ENCODE results near the gene TMEM167A. TPM values are rescaled to one million over a fixed set of nuclear protein-coding genes. Genes with fewer than 3 reads are reported as not detected.
A peak's percentile ranks its signal among the peaks of the same experiment; 100 is the strongest.
"Not testable (repeated sequence)": the region's sequence is repeated elsewhere in the genome, so short reads cannot be mapped to it uniquely, and the experiment has no call there.

Gene TMEM167A
- total RNA-seq, 6 experiments from 2014 or later = 125 to 164 (median 141) TPM

DNA sequence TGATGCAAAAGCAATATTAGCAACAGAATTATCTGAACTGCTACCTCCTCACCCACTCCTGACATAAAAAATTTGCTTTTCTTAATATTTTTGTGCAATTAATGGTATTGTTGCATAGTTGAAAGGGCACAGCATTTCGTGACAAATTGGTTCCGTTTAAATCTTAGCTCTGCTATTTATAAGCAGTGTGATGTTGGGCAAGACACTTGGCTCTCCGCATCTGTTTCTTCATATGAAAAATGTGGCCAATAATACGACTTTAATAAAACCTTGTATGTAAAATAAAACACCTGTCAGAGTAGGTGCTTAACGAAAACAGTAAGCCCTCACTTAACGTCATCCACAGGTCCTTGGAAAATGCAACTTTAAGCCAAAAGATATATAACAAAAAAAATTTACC lies 4.2 kb downstream of the TMEM167A start:
- no peak for DNase-seq
- H3K4me3 Mint-ChIP-seq = no peak overlapping the region
- H3K27ac Mint-ChIP-seq = no peak overlapping the region
- TF ChIP-seq, protein P1, sequence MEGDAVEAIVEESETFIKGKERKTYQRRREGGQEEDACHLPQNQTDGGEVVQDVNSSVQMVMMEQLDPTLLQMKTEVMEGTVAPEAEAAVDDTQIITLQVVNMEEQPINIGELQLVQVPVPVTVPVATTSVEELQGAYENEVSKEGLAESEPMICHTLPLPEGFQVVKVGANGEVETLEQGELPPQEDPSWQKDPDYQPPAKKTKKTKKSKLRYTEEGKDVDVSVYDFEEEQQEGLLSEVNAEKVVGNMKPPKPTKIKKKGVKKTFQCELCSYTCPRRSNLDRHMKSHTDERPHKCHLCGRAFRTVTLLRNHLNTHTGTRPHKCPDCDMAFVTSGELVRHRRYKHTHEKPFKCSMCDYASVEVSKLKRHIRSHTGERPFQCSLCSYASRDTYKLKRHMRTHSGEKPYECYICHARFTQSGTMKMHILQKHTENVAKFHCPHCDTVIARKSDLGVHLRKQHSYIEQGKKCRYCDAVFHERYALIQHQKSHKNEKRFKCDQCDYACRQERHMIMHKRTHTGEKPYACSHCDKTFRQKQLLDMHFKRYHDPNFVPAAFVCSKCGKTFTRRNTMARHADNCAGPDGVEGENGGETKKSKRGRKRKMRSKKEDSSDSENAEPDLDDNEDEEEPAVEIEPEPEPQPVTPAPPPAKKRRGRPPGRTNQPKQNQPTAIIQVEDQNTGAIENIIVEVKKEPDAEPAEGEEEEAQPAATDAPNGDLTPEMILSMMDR (IDR thresholded peaks at IDR 0.05) = no peak
- H3K27me3 Mint-ChIP-seq (ENCODE audit: insufficient read depth) = peaks cover 3% of the 10 kb centered on the region
- H3K9me3 Mint-ChIP-seq = no peaks in the 10 kb centered on the region
- peaks cover 32% of the 10 kb centered on the region for H3K36me3 Mint-ChIP-seq (ENCODE audit: low read depth)
- H3K4me1 Mint-ChIP-seq (ENCODE audit: low read depth) = peaks cover 61% of the 10 kb centered on the region

DNA sequence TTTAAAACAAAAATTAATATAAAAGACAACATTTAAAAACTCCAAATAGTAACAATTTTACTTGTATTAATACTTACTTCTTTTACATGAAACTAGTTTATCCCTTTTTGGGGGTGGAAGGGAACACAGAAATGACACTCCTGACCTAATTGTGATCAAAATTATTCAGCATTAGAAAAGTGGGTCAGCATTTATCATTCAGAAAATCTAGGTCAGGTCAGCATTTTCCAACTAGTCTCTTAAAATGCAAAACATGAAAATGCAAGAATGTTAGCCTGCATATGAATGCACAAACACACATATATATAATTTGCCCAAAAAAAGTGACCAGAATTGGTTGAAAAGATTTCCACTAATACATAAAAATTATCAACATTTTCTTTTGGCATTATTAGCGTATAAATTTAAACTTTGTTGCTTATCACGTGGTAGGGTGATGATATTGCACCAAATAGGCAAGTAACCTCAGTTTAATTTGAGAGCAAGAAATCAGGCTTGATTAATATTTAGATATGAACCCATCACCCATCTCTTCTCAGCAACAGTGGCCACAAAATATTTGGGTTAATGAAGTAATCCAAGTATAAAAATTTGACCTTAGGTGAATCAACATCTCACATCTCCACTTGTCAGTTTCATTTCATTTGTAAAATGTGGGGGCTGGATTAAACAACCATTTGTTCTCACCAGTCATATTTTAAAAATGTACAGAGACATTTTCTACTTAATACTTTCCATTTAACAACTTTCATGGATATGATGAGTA lies 5.7 kb downstream of the TMEM167A start:
- Mint-ChIP-seq H3K27ac (no peak overlapping the region), H3K27me3 (ENCODE audit: insufficient read depth) (no peaks in the 10 kb centered on the region), H3K36me3 (ENCODE audit: low read depth) (peaks cover 27% of the 10 kb centered on the region), H3K4me3 (0 out of 2 replicates have a peak overlapping the region, but pooled peaks have one; percentile 17), H3K9me3 (no peaks in the 10 kb centered on the region), H3K4me1 (ENCODE audit: low read depth) (peaks cover 64% of the 10 kb centered on the region)
- TF ChIP-seq, protein P1 (IDR thresholded peaks at IDR 0.05) = no peak
- DNase-seq = no peak

DNA sequence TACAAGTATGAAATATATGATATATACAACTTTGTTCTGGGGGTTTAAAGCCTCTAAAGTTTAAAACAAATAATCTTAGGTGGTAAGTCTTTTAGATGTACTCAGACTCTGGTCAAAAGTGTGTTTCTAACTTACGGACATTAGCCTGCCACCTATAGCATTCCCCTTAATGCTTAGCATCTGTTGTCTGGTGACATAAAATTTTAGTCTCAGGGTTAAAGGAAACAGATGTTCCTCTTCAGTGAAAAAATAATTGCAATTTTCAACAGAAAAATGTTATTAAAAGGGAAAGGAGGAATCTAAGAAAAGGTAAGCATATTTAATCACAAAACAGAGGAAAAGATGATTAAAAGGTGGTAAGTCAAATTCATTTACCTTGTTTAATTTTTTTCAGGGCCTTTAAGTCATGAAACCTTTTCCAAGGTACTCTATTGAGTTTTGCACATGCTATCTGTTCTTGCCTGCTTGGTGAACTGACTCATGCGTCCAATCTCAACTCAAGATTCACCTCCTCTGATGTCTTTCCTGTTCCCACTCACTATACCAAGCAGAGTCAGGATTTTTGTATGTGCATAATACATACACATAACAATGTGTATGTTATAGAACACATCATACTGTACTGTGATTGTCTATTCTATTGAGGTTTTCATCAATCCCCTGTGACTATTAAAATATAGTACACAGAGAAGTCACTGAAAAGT lies 7.9 kb downstream of the TMEM167A start:
- no peak overlapping the region for H3K27ac Mint-ChIP-seq
- no peak for DNase-seq
- peaks cover 55% of the 10 kb centered on the region for H3K4me1 Mint-ChIP-seq (ENCODE audit: low read depth)
- H3K9me3 Mint-ChIP-seq = no peaks in the 10 kb centered on the region
- H3K4me3 Mint-ChIP-seq = no peak overlapping the region
- TF ChIP-seq, protein P1 (IDR thresholded peaks at IDR 0.05) = no peak
- peaks cover 17% of the 10 kb centered on the region for H3K36me3 Mint-ChIP-seq (ENCODE audit: low read depth)
- no peaks in the 10 kb centered on the region for H3K27me3 Mint-ChIP-seq (ENCODE audit: insufficient read depth)

DNA sequence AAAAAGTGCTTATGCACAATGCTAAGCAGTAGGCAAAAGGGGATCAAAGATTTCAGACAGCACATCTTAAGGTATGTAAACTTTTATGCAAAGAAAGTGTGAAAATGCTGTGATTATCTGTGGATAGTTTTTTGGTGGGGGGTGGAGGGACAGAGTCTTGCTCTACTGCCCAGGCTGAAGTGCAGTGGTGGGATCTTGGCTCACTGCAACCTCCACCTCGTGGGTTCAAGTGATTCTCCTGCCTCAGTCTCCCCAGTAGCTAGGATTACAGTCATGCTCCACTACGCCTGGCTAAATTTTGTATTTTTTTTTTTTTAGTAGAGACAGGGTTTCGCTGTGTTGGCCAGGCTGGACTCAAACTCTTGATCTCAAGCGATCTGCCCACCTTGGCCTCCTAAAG lies 9.8 kb downstream of the TMEM167A start:
- H3K27ac Mint-ChIP-seq; DNase-seq; H3K9me3 Mint-ChIP-seq; H3K36me3 Mint-ChIP-seq (ENCODE audit: low read depth); H3K4me3 Mint-ChIP-seq; H3K27me3 Mint-ChIP-seq (ENCODE audit: insufficient read depth): not testable (repeated sequence)
- H3K4me1 Mint-ChIP-seq (ENCODE audit: low read depth) = peaks cover 37% of the 10 kb centered on the region

DNA sequence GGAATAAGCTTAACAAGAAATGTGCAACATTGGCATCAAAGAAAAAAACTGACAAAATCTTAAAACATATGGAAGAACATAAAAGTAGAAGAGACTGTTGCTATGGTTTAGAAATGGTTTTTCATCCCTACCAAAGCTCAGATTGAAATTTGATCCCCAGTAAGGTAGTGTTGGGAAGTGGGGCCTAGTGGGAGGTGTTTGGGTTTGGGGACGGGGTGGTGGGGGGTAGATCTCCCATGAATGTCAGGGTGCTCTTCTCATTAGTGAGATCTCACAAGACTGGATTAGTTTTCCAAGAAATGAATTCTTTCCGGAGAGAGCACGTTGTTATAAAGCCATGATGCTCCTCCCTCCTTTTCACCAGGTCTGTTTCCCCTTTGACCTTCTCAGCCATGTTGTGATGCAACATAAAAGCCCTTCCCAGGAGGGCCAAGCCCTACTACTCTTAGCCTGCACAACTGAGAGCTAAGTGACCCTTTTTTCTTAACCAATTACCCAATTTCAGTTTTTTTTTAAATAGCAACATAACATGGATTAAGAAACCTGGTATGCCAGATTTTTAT lies 10.6 kb downstream of the TMEM167A start:
- H3K4me3 Mint-ChIP-seq = no peak overlapping the region
- H3K27me3 Mint-ChIP-seq (ENCODE audit: insufficient read depth) = no peaks in the 10 kb centered on the region
- no peaks in the 10 kb centered on the region for H3K9me3 Mint-ChIP-seq
- peaks cover 29% of the 10 kb centered on the region for H3K4me1 Mint-ChIP-seq (ENCODE audit: low read depth)
- peak overlapping the region; percentile 36 for H3K27ac Mint-ChIP-seq
- DNase-seq = no peak
- TF ChIP-seq, protein P1 (IDR thresholded peaks at IDR 0.05) = no peak
- peaks cover 9% of the 10 kb centered on the region; the same call in 1 of the 2 replicates for H3K36me3 Mint-ChIP-seq (ENCODE audit: low read depth)

DNA sequence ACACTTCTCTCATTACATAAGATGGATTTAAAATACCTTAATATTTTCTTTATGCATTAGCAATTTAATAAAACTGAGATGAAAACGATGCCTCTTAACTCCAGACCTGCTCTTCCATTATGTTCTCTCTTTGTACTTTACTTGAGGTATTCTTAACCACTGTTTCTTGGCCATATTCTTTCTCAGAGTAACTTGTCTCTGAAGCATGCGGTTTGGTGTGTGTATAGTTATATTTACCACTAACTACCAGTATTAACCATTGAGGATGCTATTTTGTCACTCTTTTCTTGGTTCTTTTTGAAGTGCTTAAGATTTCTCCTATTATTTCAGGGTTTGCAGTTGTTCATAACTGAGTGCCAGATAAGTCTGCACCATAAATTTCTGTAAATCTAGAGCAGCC lies 17.9 kb downstream of the TMEM167A start:
- TF ChIP-seq, protein P1 (IDR thresholded peaks at IDR 0.05) = no peak
- H3K27ac Mint-ChIP-seq = peak overlapping the region; percentile 51; the same call in 1 of the 2 replicates

More for the DNA sequence above, 17.9 kb downstream of the TMEM167A start:
- H3K36me3 Mint-ChIP-seq (ENCODE audit: low read depth) = peaks cover 51% of the 10 kb centered on the region
- H3K9me3 Mint-ChIP-seq = no peaks in the 10 kb centered on the region
- peaks cover 4% of the 10 kb centered on the region; the same call in 1 of the 2 replicates for H3K27me3 Mint-ChIP-seq (ENCODE audit: insufficient read depth)
- H3K4me1 Mint-ChIP-seq (ENCODE audit: low read depth) = peaks cover 24% of the 10 kb centered on the region
- no peak overlapping the region for H3K4me3 Mint-ChIP-seq
- no peak for DNase-seq

All from HFFc6 (cell line).